Fibroblast of lung (primary cell): ENCODE data around the gene ATOSB. TPM values are rescaled to one million over a fixed set of nuclear protein-coding genes. Genes with fewer than 3 reads are reported as not detected.
"Not testable (repeated sequence)": the region's sequence is repeated elsewhere in the genome, so short reads cannot be mapped to it uniquely, and the experiment has no call there.

Experiments
- DNase-seq, 2 donors: peaks; one replicate each; pipeline versions ENCODE4 v3.0.0 to v3.0.0-alpha.2; 2010; ENCODE audit warnings: low read depth in 2 of 2
- H2AFZ ChIP-seq: 2 replicates; pipeline ENCODE4 v1.5.1; 2012; ENCODE audit warnings: low read length, control low read depth, inconsistent platforms
- H3K27ac ChIP-seq: 2 replicates; pipeline ENCODE4 v1.5.1; 2011; ENCODE audit warnings: low read length, control low read depth; ENCODE audit not compliant: insufficient read depth
- H3K27me3 ChIP-seq: 2 replicates; pipeline ENCODE4 v1.5.1; 2011; ENCODE audit warnings: mild to moderate bottlenecking, low read length; ENCODE audit not compliant: control insufficient read depth, insufficient read depth
- H3K36me3 ChIP-seq: 2 replicates; pipeline ENCODE4 v1.5.1; 2011; ENCODE audit warnings: low read length; ENCODE audit not compliant: control insufficient read depth, insufficient read depth
- H3K4me1 ChIP-seq: 2 replicates; pipeline ENCODE4 v1.5.1; 2011; ENCODE audit warnings: low read length; ENCODE audit not compliant: control insufficient read depth, insufficient read depth; ENCODE audit errors: extremely low read depth
- H3K4me2 ChIP-seq: 2 replicates; pipeline ENCODE4 v1.5.1; 2011; ENCODE audit warnings: low read length, control low read depth; ENCODE audit not compliant: insufficient read depth; ENCODE audit errors: extremely low read depth
- H3K4me3 ChIP-seq, 4 experiments: fragments of 200-600 bp in 1 of 4; sonication (generic) in 1 of 4; replicated peaks in 1 of 4; 2 replicates each; pipeline ENCODE4 v1.5.1; 2011 to 2016; ENCODE audit warnings: low read length in 4 of 4, low read depth in 3 of 4, mild to moderate bottlenecking in 3 of 4, control low read depth in 2 of 4, inconsistent platforms in 1 of 4, mixed read lengths in 1 of 4; ENCODE audit not compliant: insufficient read depth in 1 of 4; ENCODE audit errors: control extremely low read depth in 1 of 4
- H3K79me2 ChIP-seq: 2 replicates; pipeline ENCODE4 v1.5.1; 2012; ENCODE audit warnings: mild to moderate bottlenecking, low read length, inconsistent platforms; ENCODE audit not compliant: control insufficient read depth, insufficient read depth
- H3K9ac ChIP-seq: 2 replicates; pipeline ENCODE4 v1.5.1; 2011; ENCODE audit warnings: mild to moderate bottlenecking, low read length, control low read depth; ENCODE audit not compliant: insufficient read depth
- H3K9me3 ChIP-seq: 2 replicates; pipeline ENCODE4 v1.5.1; 2012; ENCODE audit warnings: low read depth, low read length; ENCODE audit not compliant: control insufficient read depth, insufficient read depth
- H4K20me1 ChIP-seq: 2 replicates; pipeline ENCODE4 v1.5.1; 2011; ENCODE audit warnings: low read length; ENCODE audit not compliant: control insufficient read depth, insufficient read depth; ENCODE audit errors: extremely low read depth
- EZH2 ChIP-seq: IDR thresholded peaks from 2 replicates; pipeline ENCODE4 v1.5.1; 2012; ENCODE audit warnings: low read length, control low read depth, mild to moderate bottlenecking; ENCODE audit errors: missing control alignments
- polyA plus RNA-seq, 2 donors: library from polyadenylated mRNA; depleted of rRNA in 1 of 2; stranded (reverse) in 1 of 2; unstranded in 1 of 2; fragments of >200 nt; gene quantifications; 2 replicates each; pipeline ENCODE4 v1.2.1, GENCODE V29; 2011 to 2012; ENCODE audit warnings: missing spikeins in 1 of 2
- total RNA-seq: library from RNA; depleted of rRNA; stranded (reverse); fragments of >200 nt; gene quantifications from 2 replicates; pipeline ENCODE4 v1.2.1, GENCODE V29; 2014
- TF ChIP-seq, protein P1 (sequence below), 2 donors: IDR thresholded peaks in 1 of 2; conservative IDR thresholded peaks in 1 of 2; 1 replicate in 1 of 2; 2 replicates in 1 of 2; pipeline ENCODE4 v1.5.1; 2011 to 2012; ENCODE audit warnings: low read length in 2 of 2, control low read depth in 1 of 2, inconsistent platforms in 1 of 2, low read depth in 1 of 2, mild to moderate bottlenecking in 1 of 2

ATOSB gene
- total and polyA plus RNA-seq, 2 donors (not counting 1 experiment from before 2014, with no cell fraction given): 18.2 to 24.5 TPM

DNA sequence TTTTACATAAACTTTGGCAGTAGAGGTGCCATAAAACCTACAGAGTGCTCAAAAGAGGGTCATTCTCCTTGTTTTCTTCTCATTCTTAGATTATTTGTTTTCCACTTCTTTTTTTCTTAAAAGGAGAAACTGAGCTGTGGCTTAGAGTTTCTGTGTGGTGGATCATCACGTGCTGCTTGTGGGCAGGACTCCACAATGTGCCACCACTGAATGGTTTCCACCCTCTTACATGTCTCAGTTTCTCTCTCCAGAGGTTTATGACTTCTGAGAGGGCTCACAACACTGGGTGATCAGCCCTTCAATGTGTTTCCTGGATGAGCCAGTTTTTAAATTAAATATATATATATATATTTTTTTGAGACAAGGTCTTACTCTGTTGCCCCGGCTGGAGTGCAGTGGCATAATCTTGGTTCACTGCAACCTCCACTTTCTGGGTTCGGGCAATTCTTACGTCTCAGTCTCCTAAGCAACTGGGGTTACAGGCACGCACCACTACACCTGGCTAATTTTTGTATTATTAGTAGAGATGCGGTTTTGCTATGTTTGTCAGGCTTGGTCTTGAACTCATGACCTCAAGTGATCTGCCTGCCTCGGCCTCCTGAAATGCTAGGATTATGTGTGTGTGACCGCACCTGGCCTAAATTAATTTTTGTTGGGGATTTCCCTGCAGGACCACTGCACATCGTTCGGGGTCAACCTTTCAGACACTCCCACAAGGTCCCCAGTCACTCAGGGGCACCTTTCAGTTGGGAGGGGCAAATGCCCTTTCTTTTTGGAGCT is 43.0 kb upstream of the ATOSB start:
- Histone ChIP-seq H3K27me3 (no peaks in the 10 kb centered on the region), H3K36me3 (no peaks in the 10 kb centered on the region), H3K9me3 (no peaks in the 10 kb centered on the region), H3K4me1 (no peaks in the 10 kb centered on the region), H3K79me2 (no peaks in the 10 kb centered on the region), H3K4me2 (no peak overlapping the region), H4K20me1 (no peaks in the 10 kb centered on the region), H2AFZ (no peak overlapping the region), H3K27ac (no peak overlapping the region), H3K4me3 (no peak overlapping the region), H3K9ac (no peak overlapping the region)
- no peak for DNase-seq
- no peak for TF ChIP-seq EZH2
- TF ChIP-seq, protein P1, sequence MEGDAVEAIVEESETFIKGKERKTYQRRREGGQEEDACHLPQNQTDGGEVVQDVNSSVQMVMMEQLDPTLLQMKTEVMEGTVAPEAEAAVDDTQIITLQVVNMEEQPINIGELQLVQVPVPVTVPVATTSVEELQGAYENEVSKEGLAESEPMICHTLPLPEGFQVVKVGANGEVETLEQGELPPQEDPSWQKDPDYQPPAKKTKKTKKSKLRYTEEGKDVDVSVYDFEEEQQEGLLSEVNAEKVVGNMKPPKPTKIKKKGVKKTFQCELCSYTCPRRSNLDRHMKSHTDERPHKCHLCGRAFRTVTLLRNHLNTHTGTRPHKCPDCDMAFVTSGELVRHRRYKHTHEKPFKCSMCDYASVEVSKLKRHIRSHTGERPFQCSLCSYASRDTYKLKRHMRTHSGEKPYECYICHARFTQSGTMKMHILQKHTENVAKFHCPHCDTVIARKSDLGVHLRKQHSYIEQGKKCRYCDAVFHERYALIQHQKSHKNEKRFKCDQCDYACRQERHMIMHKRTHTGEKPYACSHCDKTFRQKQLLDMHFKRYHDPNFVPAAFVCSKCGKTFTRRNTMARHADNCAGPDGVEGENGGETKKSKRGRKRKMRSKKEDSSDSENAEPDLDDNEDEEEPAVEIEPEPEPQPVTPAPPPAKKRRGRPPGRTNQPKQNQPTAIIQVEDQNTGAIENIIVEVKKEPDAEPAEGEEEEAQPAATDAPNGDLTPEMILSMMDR (conservative IDR thresholded peaks at IDR 0.05 in 1 of 2, IDR thresholded peaks at IDR 0.05 in 1 of 2; ENCODE audit: low read depth in 1 of 2, low read length in 2 of 2): no peak

DNA sequence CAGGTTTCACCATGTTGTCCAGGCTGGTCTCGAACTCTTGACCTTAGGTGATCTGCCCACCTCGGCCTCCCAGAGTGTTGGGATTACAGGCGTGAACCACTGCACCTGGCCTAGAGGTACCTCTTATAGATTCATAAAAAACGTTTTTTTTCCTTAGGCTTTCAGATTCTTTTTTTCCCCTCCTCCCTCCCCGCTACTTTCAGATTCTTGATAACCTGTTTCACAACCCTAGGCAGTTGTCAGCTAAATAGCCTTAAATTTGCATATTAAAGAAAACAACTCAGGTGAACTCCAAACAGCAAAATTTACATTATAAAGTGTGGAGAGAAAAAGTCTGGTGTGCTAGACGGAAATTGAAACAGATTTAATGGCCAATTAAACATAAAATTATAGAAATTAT is 42.2 kb upstream of the ATOSB start:
- not testable (repeated sequence) for H4K20me1 ChIP-seq, H3K9ac ChIP-seq, H3K4me1 ChIP-seq, H3K27ac ChIP-seq, H3K4me2 ChIP-seq, H2AFZ ChIP-seq, DNase-seq, H3K36me3 ChIP-seq, H3K79me2 ChIP-seq, H3K4me3 ChIP-seq, H3K9me3 ChIP-seq, H3K27me3 ChIP-seq

GRCh38 chr9:35156781-35157180 is 41.1 kb upstream of the ATOSB start:
- Histone ChIP-seq H3K36me3 (no peaks in the 10 kb centered on the region), H3K27ac (no peak overlapping the region), H3K9me3 (no peaks in the 10 kb centered on the region), H3K9ac (no peak overlapping the region), H3K4me2 (no peak overlapping the region), H3K4me3 (no peak overlapping the region), H4K20me1 (no peaks in the 10 kb centered on the region), H2AFZ (no peak overlapping the region), H3K27me3 (no peaks in the 10 kb centered on the region), H3K4me1 (no peaks in the 10 kb centered on the region), H3K79me2 (no peaks in the 10 kb centered on the region)
- TF ChIP-seq, protein P1 (conservative IDR thresholded peaks at IDR 0.05 in 1 of 2, IDR thresholded peaks at IDR 0.05 in 1 of 2; ENCODE audit: low read depth in 1 of 2, low read length in 2 of 2): no peak
- no peak for TF ChIP-seq EZH2
- DNase-seq: no peak
